Measurements from ENCODE around the gene KLF11.
A peak's percentile ranks its signal among the peaks of the same experiment; 100 is the strongest.

Gene KLF11

GRCh38 chr2:10071176-10071575 lies 27.8 kb downstream of the KLF11 start:
- no peak for DNase-seq

DNA sequence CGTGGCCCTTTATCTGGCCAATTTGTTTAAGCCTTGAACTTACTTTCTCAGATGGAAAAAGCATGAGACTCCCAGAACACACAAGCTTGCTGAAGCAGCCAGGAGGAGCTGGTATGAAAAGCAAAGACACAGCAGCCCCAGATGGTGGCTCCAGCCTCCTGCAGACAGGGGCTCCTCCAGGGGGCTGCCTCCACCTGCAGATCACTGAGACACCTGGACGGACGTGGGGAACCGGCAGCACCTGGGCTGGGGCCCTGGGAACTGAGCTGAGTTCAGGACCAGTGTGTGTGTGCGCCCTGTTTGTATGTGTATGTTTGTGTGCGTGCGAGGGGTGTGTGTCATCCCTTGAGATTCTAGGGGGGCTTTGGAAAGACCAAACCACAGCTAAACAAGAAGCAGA lies 28.2 kb downstream of the KLF11 start:
- DNase-seq, result no peak

DNA sequence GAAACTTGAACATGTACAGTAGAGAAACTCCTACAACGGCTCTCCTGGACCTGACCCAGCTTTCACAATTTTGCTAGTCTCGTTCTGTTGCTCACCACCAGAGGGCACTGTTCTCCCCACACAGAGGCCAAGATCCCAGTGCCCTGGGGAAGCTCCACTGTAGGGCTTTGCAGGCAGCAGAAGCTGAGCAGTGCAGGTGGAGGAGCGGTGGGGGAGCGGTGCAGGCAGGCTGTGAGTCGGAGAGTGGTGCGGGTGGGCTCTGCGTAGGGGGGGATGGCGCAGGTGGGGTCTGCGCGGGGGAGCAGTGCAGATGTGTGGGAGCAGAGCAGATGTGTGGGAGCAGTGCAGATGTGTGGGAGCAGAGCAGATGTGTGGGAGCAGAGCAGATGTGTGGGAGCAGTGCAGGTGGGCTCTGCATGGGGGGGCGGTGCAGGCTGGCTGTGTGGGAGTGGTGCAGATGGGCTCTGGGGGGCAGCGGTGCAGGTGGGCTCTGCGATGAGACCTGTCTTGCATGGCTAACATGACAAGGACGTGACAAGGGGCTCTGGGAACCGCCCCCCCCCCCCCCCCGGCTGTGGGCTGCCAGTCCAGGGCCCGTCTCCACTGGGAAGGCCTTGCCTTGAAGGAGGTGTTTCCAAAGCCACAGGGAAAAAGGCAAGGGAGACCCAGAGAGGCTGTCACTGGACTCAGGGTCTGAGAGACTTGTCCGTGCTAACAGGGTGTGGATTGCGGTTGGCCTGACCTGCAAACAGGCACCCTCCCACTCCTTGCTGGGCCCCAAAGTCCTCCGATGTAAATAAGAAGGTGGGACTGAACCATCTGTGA lies 29.5 kb downstream of the KLF11 start:
- peak; percentile 92 for DNase-seq

DNA sequence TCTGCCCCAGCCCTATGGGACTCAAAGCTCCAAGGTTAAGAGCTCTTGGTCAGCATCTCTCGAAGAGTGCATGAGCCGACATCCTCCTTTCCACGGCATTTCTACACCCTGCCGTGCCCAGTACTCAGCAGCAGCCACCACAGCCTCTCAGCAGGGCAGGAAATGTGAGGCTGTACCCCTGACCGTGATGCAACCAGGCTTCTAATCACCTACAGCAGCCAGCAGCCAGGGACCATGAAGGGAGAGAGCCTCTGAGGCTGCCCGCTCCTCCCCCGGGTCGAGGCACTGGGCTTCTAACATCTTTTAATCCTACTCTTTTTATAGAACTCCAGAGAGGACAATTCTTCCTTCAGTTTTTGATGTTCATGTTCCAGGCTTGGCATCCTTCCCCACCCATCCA lies 30.4 kb downstream of the KLF11 start:
- no peak for DNase-seq

- no peak for DNase-seq
These were observed 31.8 kb downstream of the KLF11 start for GRCh38 chr2:10075101-10075500.

- no peak for DNase-seq
These were observed 32.3 kb downstream of the KLF11 start for GRCh38 chr2:10075571-10076209.

GRCh38 chr2:10076511-10076910 lies 33.2 kb downstream of the KLF11 start:
- no peak for DNase-seq

- no peak for DNase-seq
These were observed 33.7 kb downstream of the KLF11 start for GRCh38 chr2:10076988-10077527.

DNA sequence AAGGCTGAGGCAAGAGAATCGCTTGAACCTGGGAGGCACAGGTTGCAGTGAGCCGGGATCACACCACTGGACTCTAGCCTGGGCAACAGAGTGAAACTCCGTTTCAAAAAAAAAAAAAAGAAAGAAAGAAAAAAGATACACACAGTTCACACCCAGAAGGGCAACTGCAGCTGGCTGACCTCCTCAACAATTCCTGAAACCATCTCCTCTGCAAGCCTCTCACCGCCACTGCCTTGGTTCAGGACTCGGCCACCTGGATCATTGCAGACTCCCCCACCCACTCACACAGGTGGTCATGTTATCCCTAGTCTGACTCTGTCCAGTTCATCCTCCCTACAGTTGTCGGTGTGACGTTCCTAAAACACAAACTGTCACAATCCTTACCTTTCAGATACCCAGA lies 34.7 kb downstream of the KLF11 start:
- DNase-seq, result no peak

DNA sequence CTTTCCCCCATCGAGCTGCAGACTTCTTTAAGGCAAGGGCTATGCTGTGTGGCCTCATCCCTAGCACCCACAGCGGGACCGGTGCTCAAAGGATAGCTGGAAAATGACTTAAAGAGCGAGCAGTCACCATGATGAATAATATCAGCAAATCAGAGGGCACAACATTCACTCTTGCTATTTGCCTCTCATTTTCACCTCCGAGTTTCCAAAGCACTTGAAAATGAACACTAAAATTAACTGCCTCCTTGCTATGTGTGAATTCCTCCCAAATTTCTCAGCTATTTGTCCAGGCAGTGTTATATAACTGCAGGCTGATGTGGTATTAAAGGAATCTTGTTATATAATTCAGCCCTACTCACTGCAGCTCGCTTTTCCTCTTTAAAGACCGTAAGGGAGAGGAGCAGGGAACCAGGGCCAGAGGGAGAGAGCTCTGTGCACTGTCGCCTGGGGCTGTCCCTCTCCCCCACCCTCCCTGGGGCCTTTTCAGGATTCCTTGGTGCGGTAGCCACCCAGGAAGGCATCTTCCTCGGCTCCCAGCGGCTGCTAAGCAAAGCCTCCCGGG lies 35.4 kb downstream of the KLF11 start:
- DNase-seq, result no peak

DNA sequence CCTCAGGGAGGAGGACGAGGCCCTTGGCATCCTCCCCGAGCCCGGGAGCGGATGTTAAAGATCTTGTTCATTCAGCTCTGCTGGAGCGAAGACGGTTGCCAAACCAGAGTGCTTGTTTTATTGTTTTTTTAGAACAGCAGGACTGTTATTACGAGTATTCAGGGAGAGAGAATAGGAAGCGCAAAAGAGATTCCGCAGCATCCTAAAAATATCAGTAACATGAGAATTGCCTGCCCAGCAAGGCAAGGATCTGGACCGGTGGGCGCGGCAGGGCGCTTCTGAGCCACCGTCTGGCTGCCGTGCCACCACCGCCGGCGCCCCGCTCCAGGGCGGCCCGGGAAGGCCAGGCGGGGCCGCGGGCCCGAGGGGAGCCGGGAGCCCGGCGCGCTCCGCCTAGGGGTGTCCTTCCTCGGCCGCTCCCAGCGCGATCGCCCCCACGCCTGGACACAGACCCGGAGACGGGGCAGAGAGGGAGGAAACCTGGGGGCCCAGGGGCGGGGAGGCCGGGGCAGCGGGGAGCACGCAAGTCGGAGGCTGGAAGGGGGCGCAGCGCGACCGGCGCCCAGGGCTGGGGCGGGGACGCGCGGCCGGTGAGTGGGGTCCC lies 36.0 kb downstream of the KLF11 start:
- peak; percentile 64 for DNase-seq

DNA sequence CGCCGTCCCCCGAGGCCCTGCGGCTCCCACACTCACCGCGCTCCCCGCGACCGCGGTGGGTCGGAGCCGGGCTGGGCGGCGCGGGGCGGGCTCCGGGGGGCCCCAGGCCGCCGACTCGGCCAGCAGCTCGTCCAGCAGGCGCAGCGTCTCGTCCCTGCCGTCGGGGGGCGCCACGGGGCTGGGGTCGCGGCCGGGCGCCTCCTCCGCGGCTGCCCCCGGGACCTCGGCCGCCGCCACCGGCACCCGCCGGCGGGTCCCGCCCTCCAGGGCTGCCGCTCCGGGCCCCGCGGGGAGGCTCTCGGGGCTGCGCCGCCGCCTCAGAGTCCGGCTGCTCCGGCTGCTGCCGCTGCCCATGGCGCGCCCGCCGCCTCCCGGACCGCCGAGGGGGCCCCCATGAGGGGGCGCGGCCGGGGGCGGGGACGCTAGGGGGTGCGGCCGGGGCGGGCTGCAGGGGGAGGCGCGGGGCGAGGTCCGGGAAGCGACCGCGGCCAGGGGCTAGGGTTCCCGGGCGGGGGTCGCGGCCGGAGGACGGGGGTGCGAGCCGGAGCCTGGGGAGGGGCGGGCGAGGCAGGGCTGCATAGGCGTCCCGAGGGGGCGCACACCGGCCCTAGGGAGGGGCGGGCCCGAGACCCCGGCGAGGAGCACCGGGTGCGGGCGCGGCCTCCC lies 36.7 kb downstream of the KLF11 start, which contains the start of gene CYS1:
TSS of gene CYS1 (minus strand) at position 542 of the 666 bp plus-strand sequence. CDS start at position 354, 188 bp downstream.
- peak; percentile 26 for DNase-seq

GRCh38 chr2:10080536-10081304 lies 37.4 kb downstream of the KLF11 start:
- DNase-seq, result no peak

GRCh38 chr2:10083046-10083445 lies 39.7 kb downstream of the KLF11 start:
- no peak for DNase-seq

GRCh38 chr2:10083692-10084211 lies 40.4 kb downstream of the KLF11 start:
- no peak for DNase-seq

DNA sequence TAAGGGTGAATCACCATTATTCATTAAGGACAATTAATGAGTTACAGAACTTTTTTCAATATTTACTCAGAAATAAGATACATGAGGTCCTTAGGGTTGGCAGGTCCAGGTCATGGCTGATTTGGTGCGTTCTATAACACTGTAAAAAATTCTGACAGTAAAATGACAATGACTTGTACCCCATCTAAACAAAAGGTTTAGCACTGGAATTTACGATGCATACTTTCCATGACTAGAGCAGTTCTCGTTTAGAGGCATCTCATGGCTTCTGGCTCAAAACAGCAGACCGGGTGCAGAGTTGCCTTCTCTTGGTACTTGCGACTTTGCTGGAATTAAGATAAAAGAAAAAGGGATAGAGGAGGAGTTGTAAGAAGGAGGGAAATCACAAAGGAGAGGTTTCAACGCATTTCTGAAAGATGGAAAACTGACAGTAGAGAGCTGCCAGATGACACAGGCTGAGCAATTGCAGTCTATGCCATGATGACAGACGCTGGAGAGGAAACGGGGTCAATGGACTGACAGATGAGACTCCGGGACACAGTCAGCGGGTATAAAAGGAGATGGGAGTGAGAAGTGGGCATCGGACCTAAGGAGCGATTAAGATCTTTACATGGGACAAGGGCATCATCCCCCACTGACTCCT lies 41.0 kb downstream of the KLF11 start:
- DNase-seq, result no peak

GRCh38 chr2:10085043-10085667 lies 41.8 kb downstream of the KLF11 start:
- no peak for DNase-seq

DNA sequence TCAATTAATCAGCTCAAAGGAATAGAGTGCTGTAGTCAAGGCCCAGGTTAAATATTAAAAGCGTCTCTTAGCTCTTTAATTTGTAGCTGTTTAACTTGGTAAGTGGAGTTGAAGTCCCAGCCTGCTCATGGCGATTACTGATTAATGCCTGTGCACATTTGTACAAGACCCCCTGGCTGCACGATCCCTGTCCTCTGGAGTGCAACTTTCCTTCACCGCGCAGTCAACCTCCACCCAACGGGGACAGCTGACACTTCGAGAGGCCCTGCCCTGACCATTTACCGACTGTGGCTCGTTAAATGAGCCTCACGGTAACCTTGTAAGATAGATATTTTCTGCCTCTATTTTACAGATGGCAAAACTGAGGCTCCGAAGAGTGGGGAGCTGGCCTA lies 42.3 kb downstream of the KLF11 start:
- DNase-seq, result no peak

GRCh38 chr2:10086950-10087349 lies 43.6 kb downstream of the KLF11 start:
- DNase-seq, result no peak

GRCh38 chr2:10087360-10087759 lies 44.0 kb downstream of the KLF11 start:
- DNase-seq, result no peak
